Prostate gland (tissue), 2 donors: ENCODE results near the gene OTOP3. TPM values are rescaled to one million over a fixed set of nuclear protein-coding genes. Genes with fewer than 3 reads are reported as not detected.
"Not testable (repeated sequence)": the region's sequence is repeated elsewhere in the genome, so short reads cannot be mapped to it uniquely, and the experiment has no call there.

Experiments
- DNase-seq: peaks from one replicate; pipeline ENCODE4 v3.0.0-alpha.2; 2019; ENCODE audit warnings: low spot score
- H3K27ac ChIP-seq, 2 donors: fragments of 200-600 bp; sonication (generic); 2 replicates each; pipeline ENCODE4 v1.5.1; 2017 to 2019
- H3K27me3 ChIP-seq: fragments of 200-600 bp; sonication (generic); replicated peaks from 2 replicates; pipeline ENCODE4 v1.5.1; 2019; ENCODE audit not compliant: insufficient read depth
- H3K36me3 ChIP-seq, 2 donors: fragments of 200-600 bp; sonication (generic); 1 replicate in 1 of 2; 2 replicates in 1 of 2; pipeline versions ENCODE4 v1.5.1 to v1.8.1; 2017 to 2019
- H3K4me1 ChIP-seq: fragments of 200-600 bp; sonication (generic); replicated peaks from 2 replicates; pipeline ENCODE4 v1.5.1; 2019
- H3K4me3 ChIP-seq, 2 donors: fragments of 200-600 bp; sonication (generic); 2 replicates each; pipeline ENCODE4 v1.5.1; 2017 to 2019
- H3K9me3 ChIP-seq: fragments of 200-600 bp; sonication (generic); 2 replicates; pipeline ENCODE4 v1.5.1; 2017
- POLR2A ChIP-seq: fragments of 450-650 bp; IDR thresholded peaks from one replicate; pipeline ENCODE4 v1.6.1; 2016; ENCODE audit warnings: antibody characterized with exemption, mild to moderate bottlenecking
- POLR2AphosphoS5 ChIP-seq: sonication (generic); formaldehyde crosslinking; IDR thresholded peaks from one replicate; pipeline ENCODE4 v1.6.1; 2017; ENCODE audit warnings: antibody characterized with exemption
- WGBS: methylation state at CpG from one replicate; pipeline ENCODE4 v1.1.5; 2018; 5-methylcytosine and 5-hydroxymethylcytosine counted together
- intact Hi-C: fragments of 100-400 bp; cut with DNase I; formaldehyde crosslinking; loops from one replicate; pipeline ENCODE4 v1.14.2; 2022
- total RNA-seq, 2 donors: library from RNA; depleted of rRNA; stranded (reverse); fragments of >200 nt; gene quantifications; one replicate each; pipeline ENCODE4 v1.1.0, GENCODE V29; 2016
- TF ChIP-seq, protein P1 (sequence below), 4 experiments: fragments of 200-600 bp in 2 of 4; fragments of 450-650 bp in 2 of 4; sonication (generic) in 2 of 4; IDR thresholded peaks; 1 replicate in 3 of 4; 2 replicates in 1 of 4; pipeline ENCODE4 v1.5.1; 2016 to 2019; ENCODE audit warnings: antibody characterized with exemption in 4 of 4, mild to moderate bottlenecking in 2 of 4, moderate library complexity in 2 of 4

Gene OTOP3
- total RNA-seq, 2 donors from 2014 or later = not detected

DNA sequence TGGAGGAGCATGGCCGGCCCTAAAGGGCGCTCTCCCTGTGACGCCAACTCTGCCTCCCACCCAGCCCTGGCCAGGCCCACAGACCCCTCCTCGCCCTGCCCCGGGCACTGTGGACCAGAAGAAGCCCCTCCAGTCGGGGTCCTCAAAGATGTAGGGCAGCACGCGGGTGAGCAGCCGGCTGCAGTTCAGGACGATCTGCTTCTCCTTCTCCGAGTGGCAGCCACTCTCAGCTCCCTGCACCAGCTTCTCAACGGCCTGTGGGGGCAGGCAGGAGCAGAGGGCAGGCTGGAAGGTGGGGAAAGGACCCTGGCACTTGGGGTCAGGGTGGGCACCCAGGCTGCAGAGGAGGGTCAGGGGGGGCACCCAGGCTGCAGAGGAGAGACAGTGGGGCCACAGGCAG is 28.0 kb downstream of the OTOP3 start:
- intact Hi-C loops = loop anchor here (5.0 kb wide), 3 partner anchors 69 to 239 kb away; partner anchors contain the start of gene ARMC7
- H3K36me3 ChIP-seq = no peaks in the 10 kb centered on the region
- H3K27me3 ChIP-seq = no peaks in the 10 kb centered on the region
- 70% methylated on average over 12 of the region's 12 CpGs for WGBS
- no peak for DNase-seq
- H3K4me1 ChIP-seq = peaks cover 6% of the 10 kb centered on the region
- no peak overlapping the region for H3K4me3 ChIP-seq
- TF ChIP-seq POLR2AphosphoS5 = no peak
- no peak for TF ChIP-seq POLR2A
- TF ChIP-seq, protein P1, sequence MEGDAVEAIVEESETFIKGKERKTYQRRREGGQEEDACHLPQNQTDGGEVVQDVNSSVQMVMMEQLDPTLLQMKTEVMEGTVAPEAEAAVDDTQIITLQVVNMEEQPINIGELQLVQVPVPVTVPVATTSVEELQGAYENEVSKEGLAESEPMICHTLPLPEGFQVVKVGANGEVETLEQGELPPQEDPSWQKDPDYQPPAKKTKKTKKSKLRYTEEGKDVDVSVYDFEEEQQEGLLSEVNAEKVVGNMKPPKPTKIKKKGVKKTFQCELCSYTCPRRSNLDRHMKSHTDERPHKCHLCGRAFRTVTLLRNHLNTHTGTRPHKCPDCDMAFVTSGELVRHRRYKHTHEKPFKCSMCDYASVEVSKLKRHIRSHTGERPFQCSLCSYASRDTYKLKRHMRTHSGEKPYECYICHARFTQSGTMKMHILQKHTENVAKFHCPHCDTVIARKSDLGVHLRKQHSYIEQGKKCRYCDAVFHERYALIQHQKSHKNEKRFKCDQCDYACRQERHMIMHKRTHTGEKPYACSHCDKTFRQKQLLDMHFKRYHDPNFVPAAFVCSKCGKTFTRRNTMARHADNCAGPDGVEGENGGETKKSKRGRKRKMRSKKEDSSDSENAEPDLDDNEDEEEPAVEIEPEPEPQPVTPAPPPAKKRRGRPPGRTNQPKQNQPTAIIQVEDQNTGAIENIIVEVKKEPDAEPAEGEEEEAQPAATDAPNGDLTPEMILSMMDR (IDR thresholded peaks at IDR 0.05) = no peak
- H3K27ac ChIP-seq = no peak overlapping the region
- no peaks in the 10 kb centered on the region for H3K9me3 ChIP-seq

DNA sequence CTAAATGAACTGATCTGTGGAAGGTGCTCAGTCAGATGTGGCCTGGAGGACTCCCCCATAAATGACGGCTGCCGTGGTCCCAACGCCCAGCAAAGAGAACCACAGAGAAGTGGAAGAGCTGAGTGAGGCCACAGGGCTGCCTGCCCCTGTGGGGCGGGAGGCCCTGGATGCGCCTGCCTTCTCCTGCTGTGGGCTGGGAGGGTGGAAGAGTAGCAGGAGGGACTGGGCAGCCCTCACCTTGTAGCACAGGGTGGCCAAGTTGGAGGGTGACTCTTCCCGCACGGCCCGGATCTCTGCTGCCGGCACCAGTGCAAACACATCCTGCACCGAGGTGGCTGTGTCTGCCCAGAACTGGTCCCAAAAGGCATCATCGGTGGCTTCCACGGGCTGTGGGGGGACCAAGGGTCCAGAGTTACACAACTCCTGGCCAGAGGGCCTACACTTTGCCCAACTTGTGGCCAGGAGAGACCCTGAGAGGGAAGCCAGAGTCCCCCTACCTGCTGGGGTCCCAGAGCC is 28.6 kb downstream of the OTOP3 start:
- Histone ChIP-seq H3K9me3 (no peaks in the 10 kb centered on the region), H3K4me3 (no peak overlapping the region), H3K27ac (no peak overlapping the region), H3K4me1 (peaks cover 6% of the 10 kb centered on the region), H3K36me3 (no peaks in the 10 kb centered on the region), H3K27me3 (no peaks in the 10 kb centered on the region)
- intact Hi-C loops = loop anchor here (5.0 kb wide), 3 partner anchors 68 to 238 kb away; partner anchors contain the start of gene ARMC7
- TF ChIP-seq POLR2AphosphoS5 = no peak
- TF ChIP-seq, protein P1 (IDR thresholded peaks at IDR 0.05) = no peak
- no peak for TF ChIP-seq POLR2A
- no peak for DNase-seq
- 97% methylated on average over 10 of the region's 12 CpGs for WGBS

DNA sequence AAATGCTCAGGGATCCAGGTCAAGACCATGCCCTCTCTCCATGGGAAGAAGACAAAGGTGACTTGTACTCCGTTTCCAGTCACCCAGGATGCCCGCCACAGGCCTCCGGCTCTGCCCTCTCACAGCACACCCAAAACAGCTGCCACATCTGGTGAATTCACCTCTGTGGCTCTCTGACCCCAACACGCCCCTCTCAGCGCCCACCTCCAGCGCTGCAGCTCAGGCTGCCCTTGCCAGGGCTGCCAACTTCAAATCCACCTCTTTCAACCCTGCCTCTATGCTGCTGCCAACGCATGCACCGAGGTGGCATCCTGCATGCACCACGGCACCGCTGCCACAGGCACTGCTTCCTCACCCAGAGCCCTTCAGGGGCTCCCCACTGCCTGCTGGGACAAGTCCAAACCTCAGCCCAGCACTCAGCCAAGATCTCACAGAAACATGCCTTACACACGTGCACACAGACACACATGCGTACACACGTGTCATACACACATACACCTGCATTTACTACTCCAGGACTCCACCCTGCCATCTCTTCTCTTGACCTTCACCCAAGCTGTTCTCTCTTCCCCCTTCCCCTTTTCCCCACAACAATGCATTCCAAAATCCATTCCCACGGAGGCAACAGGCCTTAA is 29.4 kb downstream of the OTOP3 start:
- no peaks in the 10 kb centered on the region for H3K27me3 ChIP-seq
- H3K27ac ChIP-seq = no peak overlapping the region
- TF ChIP-seq POLR2A (no peak), POLR2AphosphoS5 (no peak)
- TF ChIP-seq, protein P1 (IDR thresholded peaks at IDR 0.05) = no peak
- no peak overlapping the region for H3K4me3 ChIP-seq
- whole genome bisulfite sequencing = 66% methylated on average over 14 of the region's 14 CpGs
- H3K36me3 ChIP-seq = no peaks in the 10 kb centered on the region
- H3K4me1 ChIP-seq = peaks cover 6% of the 10 kb centered on the region
- no peak for DNase-seq
- intact Hi-C loops = loop anchor here (5.0 kb wide), 3 partner anchors 67 to 237 kb away; partner anchors contain the start of gene ARMC7
- no peaks in the 10 kb centered on the region for H3K9me3 ChIP-seq

DNA sequence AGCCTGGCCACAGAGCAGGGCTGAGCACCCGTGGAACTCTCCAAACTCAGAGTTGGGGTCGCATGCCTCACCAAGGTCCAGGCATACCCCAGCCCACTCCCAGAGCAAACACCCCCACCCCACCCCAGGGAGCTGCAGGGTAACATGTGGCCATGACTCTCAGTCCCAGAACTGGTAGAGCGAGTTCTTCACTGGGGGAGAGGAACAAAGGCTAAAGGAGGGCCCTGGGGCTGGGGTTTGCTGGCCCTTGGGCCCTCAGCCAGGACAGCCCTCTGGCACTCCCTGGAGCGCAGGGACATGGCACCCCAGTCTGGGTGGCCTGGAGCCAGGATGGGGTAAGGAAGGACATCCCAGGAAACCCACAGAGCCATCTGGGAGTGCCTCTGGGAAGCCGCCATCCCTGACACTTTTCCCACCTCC is 32.7 kb downstream of the OTOP3 start:
- no peak overlapping the region for H3K4me3 ChIP-seq
- H3K27me3 ChIP-seq = no peaks in the 10 kb centered on the region
- intact Hi-C loops = no loop called here
- H3K4me1 ChIP-seq = peaks cover 6% of the 10 kb centered on the region
- H3K36me3 ChIP-seq = no peaks in the 10 kb centered on the region
- DNase-seq = no peak
- no peaks in the 10 kb centered on the region for H3K9me3 ChIP-seq
- WGBS = 33% methylated on average over 4 of the region's 5 CpGs
- TF ChIP-seq POLR2AphosphoS5 = peak; percentile 41
- no peak for TF ChIP-seq POLR2A
- H3K27ac ChIP-seq = peak overlapping the region in 1 of 2 donors; percentile 57

DNA sequence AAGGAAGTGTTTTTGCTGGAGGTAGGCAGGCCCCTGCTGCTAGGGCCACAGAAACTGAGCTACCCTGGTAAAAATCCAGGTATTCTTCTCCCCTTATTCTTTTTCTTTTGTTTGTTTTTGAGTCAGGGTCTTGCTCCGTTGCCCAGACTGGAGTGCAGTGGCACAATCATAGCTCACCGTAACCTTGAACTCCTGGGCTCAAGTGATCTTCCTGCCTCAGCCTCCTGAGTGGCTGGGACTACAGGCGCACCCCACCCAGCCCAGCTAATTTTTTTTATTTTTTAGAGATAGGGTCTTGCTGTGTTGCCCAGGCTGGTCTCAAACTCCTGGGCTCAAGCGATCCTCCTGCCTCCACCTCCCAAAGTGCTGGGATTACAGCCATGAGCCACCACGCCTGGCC is 33.8 kb downstream of the OTOP3 start:
- intact Hi-C loops, DNase-seq, H3K4me1 ChIP-seq, H3K9me3 ChIP-seq, H3K4me3 ChIP-seq, H3K27me3 ChIP-seq, H3K36me3 ChIP-seq, H3K27ac ChIP-seq: not testable (repeated sequence)
- 92% methylated on average over 5 of the region's 5 CpGs for WGBS

DNA sequence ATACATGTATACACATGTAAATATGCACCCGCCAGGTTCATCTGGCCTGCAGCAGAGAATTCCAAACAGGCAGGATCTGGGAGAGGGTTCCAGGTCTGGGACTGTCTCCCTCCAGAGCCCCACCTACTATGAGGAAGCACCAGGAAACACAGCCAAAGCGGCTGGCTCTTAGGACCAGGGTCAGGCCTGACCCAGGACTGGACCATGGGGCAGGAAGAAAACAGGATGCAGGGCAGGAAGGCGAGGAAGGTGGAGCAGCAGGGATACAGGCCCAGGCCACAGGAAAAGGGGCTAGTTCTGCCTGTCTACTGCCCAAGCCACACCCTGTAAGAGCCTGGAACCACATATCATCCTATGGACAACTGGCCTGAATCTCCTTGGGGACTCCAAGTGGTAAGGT is 34.7 kb downstream of the OTOP3 start:
- TF ChIP-seq POLR2AphosphoS5 (no peak), POLR2A (no peak)
- TF ChIP-seq, protein P1 (IDR thresholded peaks at IDR 0.05) = no peak
- peaks cover 6% of the 10 kb centered on the region for H3K4me1 ChIP-seq
- WGBS = 90% methylated on average over 3 of the region's 3 CpGs
- intact Hi-C loops = no loop called here
- no peaks in the 10 kb centered on the region for H3K36me3 ChIP-seq
- H3K9me3 ChIP-seq = no peaks in the 10 kb centered on the region
- H3K4me3 ChIP-seq = peak overlapping the region in 1 of 2 donors; percentile 65
- H3K27ac ChIP-seq = peak overlapping the region; percentile 74 to 78
- no peaks in the 10 kb centered on the region for H3K27me3 ChIP-seq
- no peak for DNase-seq
